ENCODE results near the gene OSBPL9.

DNA sequence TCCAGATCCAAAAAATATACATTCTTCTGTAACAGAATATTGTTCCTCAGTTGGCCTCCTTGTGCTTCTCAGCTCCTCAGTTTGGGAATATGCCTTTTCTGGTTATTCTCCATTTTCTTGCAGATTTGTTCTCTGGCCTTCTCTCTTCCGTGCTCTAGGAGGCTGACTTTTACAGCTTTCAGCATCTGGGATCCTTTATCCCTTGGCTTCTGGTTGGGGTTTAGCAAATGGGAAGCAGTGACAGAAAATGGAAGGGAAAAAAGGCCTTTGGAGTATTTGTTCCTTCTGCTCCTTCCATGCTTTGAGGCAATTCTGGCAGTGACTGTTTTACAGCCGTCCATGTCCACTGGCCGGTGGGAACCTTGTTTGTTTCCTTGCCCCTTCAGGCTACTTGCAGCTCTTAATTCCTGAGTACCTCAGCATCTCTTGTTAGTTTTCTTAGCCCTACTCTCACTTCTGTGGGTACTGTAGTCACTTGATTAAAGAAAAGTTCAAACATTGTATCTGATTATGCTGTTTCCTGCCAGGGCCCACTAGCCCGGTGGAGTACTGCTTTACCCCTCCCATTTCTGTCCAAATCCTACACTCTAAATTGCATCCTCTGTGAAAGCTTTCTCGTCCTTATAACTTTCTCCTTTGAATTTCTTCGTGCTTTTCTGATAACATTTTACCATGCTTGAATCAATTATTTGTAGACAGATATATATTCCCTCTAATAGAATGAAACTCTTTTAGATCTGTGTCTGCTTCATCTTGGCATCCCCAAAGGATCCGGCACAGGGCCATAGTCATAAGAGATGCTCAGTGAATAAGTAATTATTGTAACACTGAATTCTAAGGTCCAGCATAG, 118.2 kb downstream of the OSBPL9 start:
- TF ChIP-seq, protein P1, sequence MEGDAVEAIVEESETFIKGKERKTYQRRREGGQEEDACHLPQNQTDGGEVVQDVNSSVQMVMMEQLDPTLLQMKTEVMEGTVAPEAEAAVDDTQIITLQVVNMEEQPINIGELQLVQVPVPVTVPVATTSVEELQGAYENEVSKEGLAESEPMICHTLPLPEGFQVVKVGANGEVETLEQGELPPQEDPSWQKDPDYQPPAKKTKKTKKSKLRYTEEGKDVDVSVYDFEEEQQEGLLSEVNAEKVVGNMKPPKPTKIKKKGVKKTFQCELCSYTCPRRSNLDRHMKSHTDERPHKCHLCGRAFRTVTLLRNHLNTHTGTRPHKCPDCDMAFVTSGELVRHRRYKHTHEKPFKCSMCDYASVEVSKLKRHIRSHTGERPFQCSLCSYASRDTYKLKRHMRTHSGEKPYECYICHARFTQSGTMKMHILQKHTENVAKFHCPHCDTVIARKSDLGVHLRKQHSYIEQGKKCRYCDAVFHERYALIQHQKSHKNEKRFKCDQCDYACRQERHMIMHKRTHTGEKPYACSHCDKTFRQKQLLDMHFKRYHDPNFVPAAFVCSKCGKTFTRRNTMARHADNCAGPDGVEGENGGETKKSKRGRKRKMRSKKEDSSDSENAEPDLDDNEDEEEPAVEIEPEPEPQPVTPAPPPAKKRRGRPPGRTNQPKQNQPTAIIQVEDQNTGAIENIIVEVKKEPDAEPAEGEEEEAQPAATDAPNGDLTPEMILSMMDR (IDR thresholded peaks at IDR 0.05) = no peak
- no peak for TF ChIP-seq EP300 (IDR thresholded peaks at IDR 0.05)
- TF ChIP-seq POLR2A (IDR thresholded peaks at IDR 0.05) = no peak
- no peak for TF ChIP-seq POLR2AphosphoS5 (IDR thresholded peaks at IDR 0.05)
